Activated T-helper 1 cell treated with anti-CD3 and anti-CD28 coated beads, Interleukin-12 subunit alpha, Interleukin-12 subunit beta, Interleukin-2, Interleukin-4 antibody, amounts not matched to agents 30 ng/mL and 10 ng/mL and 1 ng/mL, durations not matched to agents 14 hours and 24 hours and 36 hours (primary cell): ENCODE data around the gene MYRFL. TPM values are rescaled to one million over a fixed set of nuclear protein-coding genes. Genes with fewer than 3 reads are reported as not detected.
"Not testable (repeated sequence)": the region's sequence is repeated elsewhere in the genome, so short reads cannot be mapped to it uniquely, and the experiment has no call there.

ENCODE experiments used
- DNase-seq: peaks from one replicate; pipeline ENCODE4 v3.0.0; 2021; ENCODE audit warnings: low spot score
- H3K27ac Mint-ChIP-seq: one replicate; pipeline ENCODE4 v1.8.0; 2021; ENCODE audit warnings: mild to moderate bottlenecking, mixed read lengths
- H3K27me3 Mint-ChIP-seq: one replicate; pipeline ENCODE4 v1.8.0; 2022; ENCODE audit warnings: mild to moderate bottlenecking, moderate library complexity, mixed read lengths; ENCODE audit not compliant: insufficient read depth
- H3K36me3 Mint-ChIP-seq: one replicate; pipeline ENCODE4 v1.8.0; 2021; ENCODE audit warnings: low read depth, mixed read lengths
- H3K4me1 Mint-ChIP-seq: one replicate; pipeline ENCODE4 v1.8.0; 2021; ENCODE audit warnings: low read depth, mixed read lengths
- H3K4me3 Mint-ChIP-seq: one replicate; pipeline ENCODE4 v1.8.0; 2021; ENCODE audit warnings: mild to moderate bottlenecking, moderate library complexity, mixed read lengths
- H3K9me3 Mint-ChIP-seq: one replicate; pipeline ENCODE4 v1.8.0; 2021; ENCODE audit warnings: mixed read lengths
- intact Hi-C: fragments of 100-400 bp; cut with micrococcal nuclease; formaldehyde crosslinking; loops from one replicate; pipeline ENCODE4 v1.15.1; 2024
- total RNA-seq: library from RNA; stranded (reverse); gene quantifications from 2 replicates; pipeline ENCODE4 v1.2.3, GENCODE V29; 2022

MYRFL gene
- total RNA-seq, result not detected in 2 replicates

GRCh38 chr12:69824966-69825560, at the start of gene MYRFL:
MYRFL (plus strand) TSS chr12:69825227; CDS start chr12:69825518, 291 bp downstream.
- no peaks in the 10 kb centered on the region for H3K36me3 Mint-ChIP-seq
- no peaks in the 10 kb centered on the region for H3K9me3 Mint-ChIP-seq
- DNase-seq, result no peak
- H3K27ac Mint-ChIP-seq, result no peak within 1 kb of the TSS
- intact Hi-C loops, result no loop called here
- no peaks in the 10 kb centered on the region for H3K4me1 Mint-ChIP-seq
- H3K27me3 Mint-ChIP-seq, result peaks cover 6% of the 10 kb centered on the region
- H3K4me3 Mint-ChIP-seq, result no peak within 1 kb of the TSS

- Mint-ChIP-seq H3K27ac (no peak overlapping the region), H3K36me3 (peaks cover 8% of the 10 kb centered on the region), H3K4me3 (no peak overlapping the region), H3K27me3 (no peaks in the 10 kb centered on the region), H3K9me3 (peaks cover 5% of the 10 kb centered on the region), H3K4me1 (no peaks in the 10 kb centered on the region)
- DNase-seq, result no peak
- intact Hi-C loops, result no loop called here
Measured at GRCh38 chr12:69779928-69780327, 45.1 kb upstream of the MYRFL start.

- H3K4me1 Mint-ChIP-seq, result no peaks in the 10 kb centered on the region
- no peak overlapping the region for H3K4me3 Mint-ChIP-seq
- H3K9me3 Mint-ChIP-seq, result peaks cover 5% of the 10 kb centered on the region
- H3K27me3 Mint-ChIP-seq, result no peaks in the 10 kb centered on the region
- no peak overlapping the region for H3K27ac Mint-ChIP-seq
- peaks cover 11% of the 10 kb centered on the region for H3K36me3 Mint-ChIP-seq
- DNase-seq, result no peak
- intact Hi-C loops, result no loop called here
Measured at GRCh38 chr12:69783365-69783764, 41.7 kb upstream of the MYRFL start.

GRCh38 chr12:69789351-69789750, 35.7 kb upstream of the MYRFL start:
- intact Hi-C loops, result no loop called here

GRCh38 chr12:69792533-69792932, 32.5 kb upstream of the MYRFL start:
- H3K36me3 Mint-ChIP-seq, result peaks cover 32% of the 10 kb centered on the region
- H3K4me1 Mint-ChIP-seq, result no peaks in the 10 kb centered on the region
- no peaks in the 10 kb centered on the region for H3K27me3 Mint-ChIP-seq
- H3K9me3 Mint-ChIP-seq, result peaks cover 34% of the 10 kb centered on the region
- DNase-seq, result no peak
- H3K27ac Mint-ChIP-seq, result no peak overlapping the region
- no peak overlapping the region for H3K4me3 Mint-ChIP-seq
- intact Hi-C loops, result no loop called here

More at GRCh38 chr12:69789351-69789750, 35.7 kb upstream of the MYRFL start:
- no peaks in the 10 kb centered on the region for H3K4me1 Mint-ChIP-seq
- peaks cover 16% of the 10 kb centered on the region for H3K36me3 Mint-ChIP-seq
- H3K27ac Mint-ChIP-seq, result no peak overlapping the region
- DNase-seq, result no peak
- H3K27me3 Mint-ChIP-seq, result no peaks in the 10 kb centered on the region
- H3K9me3 Mint-ChIP-seq, result peaks cover 34% of the 10 kb centered on the region
- no peak overlapping the region for H3K4me3 Mint-ChIP-seq

GRCh38 chr12:69807101-69807897, 17.7 kb upstream of the MYRFL start:
- DNase-seq, intact Hi-C loops, H3K4me3 Mint-ChIP-seq, H3K27ac Mint-ChIP-seq, H3K4me1 Mint-ChIP-seq, H3K27me3 Mint-ChIP-seq: not testable (repeated sequence)
- Mint-ChIP-seq H3K9me3 (peaks cover 24% of the 10 kb centered on the region), H3K36me3 (peaks cover 23% of the 10 kb centered on the region)

GRCh38 chr12:69810870-69811498, 14.0 kb upstream of the MYRFL start:
- Mint-ChIP-seq H3K27me3 (no peaks in the 10 kb centered on the region), H3K4me3 (no peak overlapping the region), H3K9me3 (peaks cover 24% of the 10 kb centered on the region), H3K4me1 (peaks cover 2% of the 10 kb centered on the region), H3K36me3 (peaks cover 21% of the 10 kb centered on the region), H3K27ac (no peak overlapping the region)
- DNase-seq, result no peak
- intact Hi-C loops, result no loop called here

GRCh38 chr12:69816082-69816481, 8.9 kb upstream of the MYRFL start:
- intact Hi-C loops, result no loop called here
- no peak for DNase-seq
- no peak overlapping the region for H3K27ac Mint-ChIP-seq
- no peaks in the 10 kb centered on the region for H3K27me3 Mint-ChIP-seq
- peaks cover 5% of the 10 kb centered on the region for H3K4me1 Mint-ChIP-seq
- no peak overlapping the region for H3K4me3 Mint-ChIP-seq
- peaks cover under 1% of the 10 kb centered on the region for H3K9me3 Mint-ChIP-seq
- peaks cover 1% of the 10 kb centered on the region for H3K36me3 Mint-ChIP-seq

- H3K9me3 Mint-ChIP-seq, result no peaks in the 10 kb centered on the region
- H3K27me3 Mint-ChIP-seq, result no peaks in the 10 kb centered on the region
- peaks cover 2% of the 10 kb centered on the region for H3K4me1 Mint-ChIP-seq
- H3K4me3 Mint-ChIP-seq, result no peak overlapping the region
- H3K36me3 Mint-ChIP-seq, result no peaks in the 10 kb centered on the region
- intact Hi-C loops, result no loop called here
- DNase-seq, result no peak
- no peak overlapping the region for H3K27ac Mint-ChIP-seq
Measured at GRCh38 chr12:69821032-69821455, 4.0 kb upstream of the MYRFL start.

GRCh38 chr12:69821456-69822159, 3.4 kb upstream of the MYRFL start:
- intact Hi-C loops, result no loop called here
- no peak overlapping the region for H3K27ac Mint-ChIP-seq
- no peaks in the 10 kb centered on the region for H3K27me3 Mint-ChIP-seq
- no peaks in the 10 kb centered on the region for H3K9me3 Mint-ChIP-seq
- no peak overlapping the region for H3K4me3 Mint-ChIP-seq
- H3K36me3 Mint-ChIP-seq, result no peaks in the 10 kb centered on the region
- H3K4me1 Mint-ChIP-seq, result no peaks in the 10 kb centered on the region
- DNase-seq, result no peak

GRCh38 chr12:69822201-69822860, 2.7 kb upstream of the MYRFL start:
- Mint-ChIP-seq H3K27me3 (no peaks in the 10 kb centered on the region), H3K36me3 (no peaks in the 10 kb centered on the region), H3K27ac (no peak overlapping the region), H3K4me3 (no peak overlapping the region), H3K4me1 (no peaks in the 10 kb centered on the region), H3K9me3 (no peaks in the 10 kb centered on the region)
- DNase-seq, result no peak
- intact Hi-C loops, result no loop called here

GRCh38 chr12:69824028-69824427, 999 bp upstream of the MYRFL start:
- no peak for DNase-seq
- Mint-ChIP-seq H3K36me3 (no peaks in the 10 kb centered on the region), H3K4me1 (no peaks in the 10 kb centered on the region), H3K4me3 (no peak overlapping the region), H3K27ac (no peak overlapping the region), H3K27me3 (no peaks in the 10 kb centered on the region), H3K9me3 (no peaks in the 10 kb centered on the region)
- intact Hi-C loops, result no loop called here
